Osteocyte (in vitro differentiated cells): ENCODE measurements around the gene UBE2L3. TPM values are rescaled to one million over a fixed set of nuclear protein-coding genes. Genes with fewer than 3 reads are reported as not detected.
"Not testable (repeated sequence)": the region's sequence is repeated elsewhere in the genome, so short reads cannot be mapped to it uniquely, and the experiment has no call there.

Experiments used
- DNase-seq: peaks from one replicate; pipeline ENCODE4 v3.0.0; 2021; ENCODE audit warnings: mixed read lengths; ENCODE audit not compliant: unreplicated experiment; ENCODE audit errors: extremely low spot score
- H3K27ac Mint-ChIP-seq: one replicate; pipeline ENCODE4 v1.8.0; 2021; ENCODE audit warnings: mild to moderate bottlenecking, mixed read lengths; ENCODE audit not compliant: unreplicated experiment
- H3K27me3 Mint-ChIP-seq: one replicate; pipeline ENCODE4 v1.8.0; 2021; ENCODE audit warnings: mixed read lengths; ENCODE audit not compliant: unreplicated experiment
- H3K36me3 Mint-ChIP-seq: one replicate; pipeline ENCODE4 v1.8.0; 2021; ENCODE audit warnings: mixed read lengths; ENCODE audit not compliant: unreplicated experiment
- H3K4me1 Mint-ChIP-seq: one replicate; pipeline ENCODE4 v1.8.0; 2021; ENCODE audit warnings: mixed read lengths; ENCODE audit not compliant: unreplicated experiment
- H3K4me3 Mint-ChIP-seq: one replicate; pipeline ENCODE4 v1.8.0; 2021; ENCODE audit warnings: mild to moderate bottlenecking, moderate library complexity, mixed read lengths; ENCODE audit not compliant: unreplicated experiment
- H3K9me3 Mint-ChIP-seq: one replicate; pipeline ENCODE4 v1.8.0; 2021; ENCODE audit warnings: mixed read lengths; ENCODE audit not compliant: unreplicated experiment
- CTCF ChIP-seq: fragments of 200-600 bp; sonication (generic); IDR thresholded peaks from 2 replicates; pipeline ENCODE4 v1.5.0; 2021; ENCODE audit warnings: antibody characterized with exemption, mild to moderate bottlenecking, moderate library complexity
- total RNA-seq: library from RNA; stranded (reverse); gene quantifications from 2 replicates; pipeline ENCODE4 v1.2.1, GENCODE V29; 2021

The UBE2L3 gene
- total RNA-seq, 1 donor from 2014 or later: 57.1 TPM

GRCh38 chr22:21602579-21602978 is 35.1 kb downstream of the UBE2L3 start:
- Mint-ChIP-seq H3K4me1 (peaks cover 14% of the 10 kb centered on the region), H3K27me3 (no peaks in the 10 kb centered on the region), H3K9me3 (no peaks in the 10 kb centered on the region), H3K4me3 (no peak overlapping the region), H3K36me3 (peaks cover 13% of the 10 kb centered on the region), H3K27ac (no peak overlapping the region)
- no peak for DNase-seq
- TF ChIP-seq CTCF: no peak

- H3K4me3 Mint-ChIP-seq: no peak overlapping the region
- TF ChIP-seq CTCF: no peak
- peaks cover 16% of the 10 kb centered on the region for H3K4me1 Mint-ChIP-seq
- H3K9me3 Mint-ChIP-seq: no peaks in the 10 kb centered on the region
- no peak overlapping the region for H3K27ac Mint-ChIP-seq
- H3K36me3 Mint-ChIP-seq: peaks cover 9% of the 10 kb centered on the region
- no peaks in the 10 kb centered on the region for H3K27me3 Mint-ChIP-seq
- no peak for DNase-seq
These were observed 36.5 kb downstream of the UBE2L3 start for GRCh38 chr22:21603973-21604372.

GRCh38 chr22:21605887-21606564 is 38.5 kb downstream of the UBE2L3 start:
- Mint-ChIP-seq H3K4me3 (no peak overlapping the region), H3K27me3 (no peaks in the 10 kb centered on the region), H3K36me3 (peaks cover 8% of the 10 kb centered on the region), H3K27ac (no peak overlapping the region), H3K4me1 (peaks cover 12% of the 10 kb centered on the region), H3K9me3 (no peaks in the 10 kb centered on the region)
- TF ChIP-seq CTCF: no peak
- no peak for DNase-seq

GRCh38 chr22:21606775-21607174 is 39.3 kb downstream of the UBE2L3 start:
- peaks cover 12% of the 10 kb centered on the region for H3K36me3 Mint-ChIP-seq
- no peak overlapping the region for H3K27ac Mint-ChIP-seq
- no peak for TF ChIP-seq CTCF
- peaks cover 12% of the 10 kb centered on the region for H3K4me1 Mint-ChIP-seq
- no peaks in the 10 kb centered on the region for H3K9me3 Mint-ChIP-seq
- no peak overlapping the region for H3K4me3 Mint-ChIP-seq
- no peaks in the 10 kb centered on the region for H3K27me3 Mint-ChIP-seq
- no peak for DNase-seq

- not testable (repeated sequence) for H3K4me3 Mint-ChIP-seq, H3K9me3 Mint-ChIP-seq, H3K27me3 Mint-ChIP-seq, H3K27ac Mint-ChIP-seq, DNase-seq
- peaks cover 12% of the 10 kb centered on the region for H3K4me1 Mint-ChIP-seq
- peaks cover 11% of the 10 kb centered on the region for H3K36me3 Mint-ChIP-seq
These were observed 42.1 kb downstream of the UBE2L3 start for GRCh38 chr22:21609556-21610157.
